Epithelial cell of esophagus (primary cell): ENCODE measurements around the gene GAREM2.

Source experiments
- DNase-seq: peaks from one replicate; pipeline ENCODE4 v3.0.0; 2010; ENCODE audit warnings: low read depth
- H3K4me3 ChIP-seq: 2 replicates; pipeline ENCODE4 v1.5.1; 2011; ENCODE audit warnings: mild to moderate bottlenecking, low read length, control low read depth
- CTCF ChIP-seq: IDR thresholded peaks from 2 replicates; pipeline ENCODE4 v1.5.1; 2011; ENCODE audit warnings: low read depth, mild to moderate bottlenecking, low read length, control low read depth, inconsistent platforms; ENCODE audit not compliant: insufficient read depth; ENCODE audit errors: missing control alignments

The GAREM2 gene

GRCh38 chr2:26187114-26187513 is 14.2 kb downstream of the GAREM2 start:
- DNase-seq = no peak
- no peak for TF ChIP-seq CTCF
- no peak overlapping the region for H3K4me3 ChIP-seq

GRCh38 chr2:26187537-26188104 is 14.7 kb downstream of the GAREM2 start:
- no peak for TF ChIP-seq CTCF
- no peak for DNase-seq
- no peak overlapping the region for H3K4me3 ChIP-seq

- TF ChIP-seq CTCF = no peak
- DNase-seq = no peak
- H3K4me3 ChIP-seq = no peak overlapping the region
Observed at GRCh38 chr2:26189123-26189522, 16.2 kb downstream of the GAREM2 start.

- no peak for TF ChIP-seq CTCF
- no peak overlapping the region for H3K4me3 ChIP-seq
- DNase-seq = no peak
Observed at GRCh38 chr2:26189751-26190150, 16.9 kb downstream of the GAREM2 start.

GRCh38 chr2:26190369-26190768 is 17.5 kb downstream of the GAREM2 start:
- no peak for DNase-seq
- no peak overlapping the region for H3K4me3 ChIP-seq
- no peak for TF ChIP-seq CTCF

- no peak overlapping the region for H3K4me3 ChIP-seq
- no peak for DNase-seq
- TF ChIP-seq CTCF = no peak
Observed at GRCh38 chr2:26191316-26192159, 18.6 kb downstream of the GAREM2 start.
